Measurements from ENCODE around the gene CCDC57.
A peak's percentile ranks its signal among the peaks of the same experiment; 100 is the strongest.

The CCDC57 gene

GRCh38 chr17:82246365-82247181 lies 33.9 kb upstream of the CCDC57 start:
- no peak for DNase-seq (ENCODE audit: low read depth in 2 of 2)

GRCh38 chr17:82246040-82246364 lies 33.4 kb upstream of the CCDC57 start:
- DNase-seq (ENCODE audit: low read depth in 2 of 2) = no peak

- no peak for DNase-seq (ENCODE audit: low read depth in 2 of 2)
Measured at GRCh38 chr17:82245134-82246039, 32.7 kb upstream of the CCDC57 start.

DNA sequence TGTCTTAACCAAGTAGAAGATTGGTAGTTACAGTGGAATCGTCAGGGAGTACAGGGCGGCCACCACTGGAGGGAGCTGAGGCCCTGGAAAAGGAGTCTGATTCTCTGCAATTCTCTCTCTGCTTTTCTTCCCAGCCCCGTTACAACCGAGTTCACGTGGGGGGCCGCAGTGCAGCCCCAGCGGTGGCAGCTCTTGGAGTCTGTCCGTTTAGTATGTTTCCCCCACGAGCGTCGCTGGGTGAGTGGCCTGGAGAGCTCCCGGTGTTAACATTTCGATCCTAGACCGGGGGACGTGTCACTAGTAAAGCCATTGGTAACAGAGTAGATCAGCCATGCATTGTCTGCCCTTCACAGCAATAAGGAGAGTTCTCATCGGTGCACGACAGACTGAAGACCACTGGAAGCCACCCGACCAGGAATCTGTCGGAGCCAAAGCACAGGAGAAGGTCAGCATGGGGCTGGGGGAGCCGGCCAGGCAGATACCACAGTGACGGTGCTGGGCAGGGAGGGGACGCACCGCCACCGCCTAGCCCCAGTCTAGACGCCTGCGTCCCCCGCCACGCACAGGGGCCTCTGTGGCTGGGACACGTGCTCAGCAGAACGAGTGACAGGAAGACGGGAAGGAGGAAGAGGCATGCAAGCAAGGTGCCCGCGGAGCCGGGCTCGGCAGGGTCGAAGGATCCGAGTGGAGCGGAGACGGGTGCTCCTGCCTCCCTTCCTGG lies 31.9 kb upstream of the CCDC57 start:
- DNase-seq (ENCODE audit: low read depth in 2 of 2) = no peak

DNA sequence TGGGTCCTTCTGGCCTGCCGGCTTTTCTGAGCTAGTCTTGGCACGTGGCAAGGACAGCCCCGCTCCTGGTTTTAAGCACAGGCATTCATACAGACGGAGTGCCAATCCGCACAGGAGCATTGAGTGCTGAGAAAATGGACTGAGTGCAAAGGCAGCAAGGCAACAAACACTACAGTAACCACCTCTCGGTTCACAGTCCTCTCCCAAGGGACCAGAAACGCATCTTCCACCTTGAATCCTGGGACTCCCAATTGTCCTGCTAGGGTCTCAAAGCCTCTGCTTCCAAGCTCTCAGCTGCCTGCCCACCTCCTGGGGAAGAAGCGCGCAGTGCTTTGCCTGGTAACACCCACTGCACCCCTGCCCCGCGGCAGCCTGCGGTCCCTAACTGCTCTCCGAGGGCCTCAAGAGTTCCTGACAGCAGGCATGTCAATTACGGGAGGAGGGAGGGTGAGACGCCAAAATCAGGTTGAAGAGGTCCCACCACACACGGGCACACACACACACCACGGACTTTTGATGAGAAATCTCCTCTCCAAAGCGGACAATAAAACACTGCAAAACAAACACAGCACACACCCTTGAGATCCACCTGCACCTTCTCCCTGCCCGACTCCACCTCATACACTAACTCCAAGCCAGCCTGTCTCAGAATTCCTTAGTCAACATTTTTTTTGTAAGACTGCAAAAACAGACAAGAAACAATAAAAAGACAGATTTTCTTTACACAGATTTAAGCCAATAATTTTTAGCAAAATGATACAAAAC lies 31.2 kb upstream of the CCDC57 start:
- no peak for DNase-seq (ENCODE audit: low read depth in 2 of 2)

DNA sequence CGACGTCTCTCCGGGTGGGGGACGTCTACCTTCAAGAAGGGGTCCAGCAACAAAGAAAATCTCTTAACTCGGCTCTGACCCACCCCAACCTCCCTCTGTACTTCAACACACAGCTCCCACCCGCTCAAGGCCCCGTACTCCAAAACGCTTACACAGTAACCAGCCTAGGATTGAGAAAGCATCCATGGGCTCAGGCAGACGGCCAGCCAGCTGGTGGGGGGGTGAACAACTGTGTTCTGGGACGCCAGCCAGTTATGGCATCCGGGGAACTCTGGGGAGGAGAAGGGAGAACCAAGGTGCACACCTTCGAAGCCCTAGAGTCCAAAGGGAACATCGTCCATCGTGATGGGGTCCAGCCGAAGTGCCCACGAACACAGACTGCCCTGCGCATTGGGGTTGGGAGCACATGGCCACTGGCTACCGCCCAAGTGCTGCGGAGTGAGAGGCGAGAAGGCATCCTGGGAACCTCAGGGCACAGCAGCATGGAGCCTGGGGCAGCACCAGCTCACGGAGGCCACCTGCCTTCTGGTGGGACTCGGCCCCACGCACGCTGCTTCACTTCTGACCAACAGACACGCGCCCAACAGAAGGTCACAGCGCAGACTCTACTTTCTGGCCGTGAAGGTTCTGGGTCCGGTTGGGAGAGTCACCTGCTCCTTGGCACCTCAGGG lies 30.5 kb upstream of the CCDC57 start:
- no peak for DNase-seq (ENCODE audit: low read depth in 2 of 2)

DNA sequence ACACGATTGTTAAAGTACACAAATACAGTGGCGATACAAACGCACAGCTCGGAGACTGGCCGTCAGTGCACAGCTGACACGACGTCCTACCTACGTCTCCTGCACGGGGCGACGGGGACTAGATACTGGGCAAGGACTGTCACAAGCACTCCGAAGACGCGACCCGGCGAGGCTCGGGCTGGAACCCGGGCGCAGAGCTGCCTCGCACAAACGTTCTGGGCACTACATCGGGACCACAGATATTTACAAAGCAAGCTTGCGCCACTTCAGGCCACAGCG lies 30.0 kb upstream of the CCDC57 start:
- DNase-seq (ENCODE audit: low read depth in 2 of 2) = no peak

GRCh38 chr17:82241926-82242697 lies 29.5 kb upstream of the CCDC57 start:
- no peak for DNase-seq (ENCODE audit: low read depth in 2 of 2)

DNA sequence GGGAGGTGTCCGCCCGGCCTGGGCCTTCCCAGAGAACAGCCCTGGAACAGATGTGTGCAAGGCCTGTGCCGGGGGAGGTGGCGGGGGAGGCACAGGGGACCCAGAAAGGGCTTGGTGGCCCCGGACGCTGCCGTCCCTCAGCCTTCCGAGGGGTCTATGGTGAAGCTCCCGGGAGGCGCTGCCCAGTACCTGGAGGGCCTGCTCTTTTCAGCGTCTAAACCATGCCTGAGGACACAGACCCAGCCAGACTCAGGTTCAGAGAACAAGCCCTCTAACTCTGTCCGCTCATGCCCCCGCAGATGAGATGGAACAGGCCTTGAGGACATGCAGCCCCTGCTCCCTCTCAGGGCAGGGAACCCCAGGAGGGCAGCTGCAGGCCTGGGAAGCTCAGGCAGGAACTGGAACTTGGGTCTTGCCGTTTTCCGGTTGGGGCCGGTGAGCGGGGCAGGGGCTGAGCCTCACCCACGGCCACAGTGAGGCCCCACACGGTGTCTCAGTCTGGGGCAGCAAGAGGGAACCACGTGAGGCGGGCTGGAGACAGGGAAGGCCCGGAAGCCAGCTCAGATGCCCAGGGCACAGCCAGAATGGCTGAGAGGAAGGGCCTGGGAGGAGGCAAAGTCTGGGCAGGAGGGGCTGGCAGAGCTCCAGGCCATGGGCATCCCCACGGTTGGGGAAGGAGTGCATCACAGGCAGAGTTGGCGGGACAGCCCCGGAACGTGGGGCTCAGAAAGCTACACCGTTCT lies 28.7 kb upstream of the CCDC57 start:
- DNase-seq (ENCODE audit: low read depth in 2 of 2) = no peak

DNA sequence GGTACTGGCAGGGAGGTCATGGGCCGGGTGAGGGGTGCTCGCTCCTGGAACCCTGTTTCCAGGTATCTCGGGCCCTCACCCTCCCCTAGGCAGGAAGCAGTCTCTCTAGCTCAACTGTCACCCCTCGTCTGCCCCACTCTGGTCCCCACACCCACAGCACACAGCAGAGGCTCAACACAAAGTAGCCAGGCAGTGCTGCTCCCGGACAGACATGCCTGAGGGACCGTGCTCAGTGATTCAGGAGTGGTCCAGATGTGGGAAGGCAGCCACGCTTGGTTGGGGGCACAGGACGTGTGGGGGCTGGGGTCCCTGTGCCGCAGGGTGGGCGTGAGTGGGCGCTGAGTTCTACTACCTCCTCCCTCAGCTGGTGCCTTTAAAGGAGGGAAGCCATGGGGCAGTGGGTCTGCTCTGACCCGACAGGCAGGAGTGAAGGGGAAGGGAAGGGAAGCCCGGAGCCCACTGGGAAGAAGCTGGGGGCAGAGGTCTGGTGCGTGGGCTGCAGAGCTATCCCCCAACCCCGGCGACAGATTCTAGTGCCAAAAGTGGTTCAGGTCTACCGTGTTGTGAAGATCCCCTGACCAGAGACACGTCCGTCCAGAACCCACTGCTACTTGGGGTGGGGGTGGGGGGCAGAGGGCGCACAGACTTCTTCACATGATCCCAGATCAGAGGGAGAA lies 28.0 kb upstream of the CCDC57 start:
- DNase-seq (ENCODE audit: low read depth in 2 of 2) = no peak

DNA sequence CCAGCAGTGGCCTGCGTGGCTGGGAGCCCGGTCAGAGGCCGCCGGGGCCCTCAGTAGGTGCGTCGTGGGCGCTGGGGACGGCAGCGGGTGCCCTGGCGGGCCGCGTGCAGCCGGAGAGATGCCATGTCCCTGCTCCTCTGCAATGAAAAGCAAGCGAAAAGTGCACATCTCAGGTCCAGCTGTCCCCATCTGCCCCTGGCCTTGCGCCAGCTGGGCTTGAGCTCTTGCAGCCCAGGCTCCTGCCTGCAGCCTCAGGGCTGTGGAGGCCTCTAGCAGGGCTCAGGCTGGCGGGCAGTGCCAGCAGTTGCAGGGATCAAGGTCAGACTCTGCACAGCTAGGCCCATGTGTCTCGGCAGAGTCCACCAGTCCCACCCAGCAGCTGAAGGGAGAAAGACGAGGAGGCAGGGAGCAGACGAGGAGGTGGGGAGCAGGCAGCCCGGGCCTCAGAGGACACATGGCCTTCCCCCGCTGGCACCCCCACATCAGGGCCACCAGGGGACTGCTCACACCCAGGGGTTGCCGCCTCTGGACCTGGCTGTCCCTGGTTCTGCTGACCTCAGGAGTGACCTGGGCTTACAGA lies 27.4 kb upstream of the CCDC57 start:
- DNase-seq (ENCODE audit: low read depth in 2 of 2) = no peak

DNA sequence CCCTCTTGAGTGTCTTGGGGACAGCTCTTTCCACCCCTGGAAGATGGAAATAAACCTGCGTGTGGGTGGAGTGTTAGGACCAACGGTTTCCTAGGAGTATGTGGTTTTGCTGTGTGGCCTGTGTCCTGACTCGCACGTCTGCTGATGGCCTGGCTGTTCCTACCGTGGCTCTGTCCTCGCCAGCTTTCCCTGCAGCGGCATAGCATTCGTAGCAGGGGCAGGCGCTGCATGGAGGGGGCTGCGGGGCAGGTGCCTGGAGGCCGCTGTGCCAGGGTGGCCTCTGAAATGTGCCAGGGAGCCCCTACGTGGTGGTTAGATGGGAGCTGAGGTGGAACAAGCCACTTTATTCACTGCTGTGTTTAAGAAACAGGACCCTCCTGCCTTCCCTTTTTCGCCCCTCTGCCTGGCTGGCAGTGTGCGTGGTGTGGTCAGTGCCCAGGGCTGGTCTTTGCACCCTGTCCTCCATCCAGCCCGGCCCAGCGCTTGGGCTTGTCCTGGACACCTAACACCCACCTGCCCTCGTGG lies 26.8 kb upstream of the CCDC57 start:
- DNase-seq (ENCODE audit: low read depth in 2 of 2) = no peak

- peak in 1 of 2 donors; percentile 57 for DNase-seq (ENCODE audit: low read depth in 2 of 2)
Measured at GRCh38 chr17:82238472-82239201, 26.0 kb upstream of the CCDC57 start.

GRCh38 chr17:82237746-82238471 lies 25.3 kb upstream of the CCDC57 start:
- no peak for DNase-seq (ENCODE audit: low read depth in 2 of 2)

DNA sequence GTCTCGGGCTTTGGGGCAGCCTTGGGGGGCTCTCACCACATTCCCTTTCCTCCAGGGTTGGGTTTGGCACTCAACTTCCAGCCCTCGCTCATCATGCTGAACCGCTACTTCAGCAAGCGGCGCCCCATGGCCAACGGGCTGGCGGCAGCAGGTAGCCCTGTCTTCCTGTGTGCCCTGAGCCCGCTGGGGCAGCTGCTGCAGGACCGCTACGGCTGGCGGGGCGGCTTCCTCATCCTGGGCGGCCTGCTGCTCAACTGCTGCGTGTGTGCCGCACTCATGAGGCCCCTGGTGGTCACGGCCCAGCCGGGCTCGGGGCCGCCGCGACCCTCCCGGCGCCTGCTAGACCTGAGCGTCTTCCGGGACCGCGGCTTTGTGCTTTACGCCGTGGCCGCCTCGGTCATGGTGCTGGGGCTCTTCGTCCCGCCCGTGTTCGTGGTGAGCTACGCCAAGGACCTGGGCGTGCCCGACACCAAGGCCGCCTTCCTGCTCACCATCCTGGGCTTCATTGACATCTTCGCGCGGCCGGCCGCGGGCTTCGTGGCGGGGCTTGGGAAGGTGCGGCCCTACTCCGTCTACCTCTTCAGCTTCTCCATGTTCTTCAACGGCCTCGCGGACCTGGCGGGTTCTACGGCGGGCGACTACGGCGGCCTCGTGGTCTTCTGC lies 24.6 kb upstream of the CCDC57 start:
- DNase-seq (ENCODE audit: low read depth in 2 of 2) = no peak

DNA sequence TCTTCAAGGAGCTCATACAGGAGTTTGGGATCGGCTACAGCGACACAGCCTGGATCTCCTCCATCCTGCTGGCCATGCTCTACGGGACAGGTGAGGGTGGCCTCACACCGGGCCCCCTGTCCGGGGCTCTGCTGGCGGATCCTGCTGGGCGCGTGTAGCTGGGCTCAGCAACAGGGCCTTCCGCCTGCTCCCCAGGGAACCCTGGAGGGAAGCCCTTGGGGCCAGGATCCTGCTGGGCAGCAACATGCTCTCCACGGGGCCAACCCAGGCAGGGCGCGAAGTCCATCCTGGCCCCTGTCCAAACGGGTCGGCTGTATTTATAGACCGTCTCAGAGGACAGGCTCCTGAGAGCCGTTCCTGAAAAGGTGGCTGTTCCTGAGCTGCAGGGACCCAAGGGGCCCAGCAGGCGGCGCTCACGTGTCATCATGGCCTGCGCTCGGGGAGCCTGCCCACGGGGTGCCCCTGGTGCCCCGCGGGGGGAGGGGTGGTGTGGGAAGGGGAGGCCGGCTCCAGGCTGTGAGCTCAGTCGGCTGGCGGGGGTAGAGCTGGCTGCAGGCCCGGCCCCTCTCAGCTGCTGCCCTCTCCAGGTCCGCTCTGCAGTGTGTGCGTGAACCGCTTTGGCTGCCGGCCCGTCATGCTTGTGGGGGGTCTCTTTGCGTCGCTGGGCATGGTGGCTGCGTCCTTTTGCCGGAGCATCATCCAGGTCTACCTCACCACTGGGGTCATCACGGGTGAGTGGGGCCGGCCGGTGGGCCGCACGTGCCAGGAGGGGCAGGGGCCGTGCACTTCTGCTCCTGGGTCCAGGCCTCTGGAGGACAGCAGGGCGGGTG lies 23.7 kb upstream of the CCDC57 start:
- peak in 1 of 2 donors; percentile 55 for DNase-seq (ENCODE audit: low read depth in 2 of 2)

Measured in stimulated activated CD8-positive, alpha-beta memory T cell treated with anti-CD3 and anti-CD28 coated beads, Interleukin-2, amount 100 ng/mL, for 48 hours (primary cell).